ENCODE results near the gene ARL16. TPM values are rescaled to one million over a fixed set of nuclear protein-coding genes. Genes with fewer than 3 reads are reported as not detected.

Gene ARL16
- total and polyA plus RNA-seq, 2 of the 4 experiments (the other 2 are of a cell fraction) = 51.1 to 77.9 TPM

- 0 out of 2 replicates have a peak, but pooled peaks have one; percentile 20 for TF ChIP-seq MXI1 (IDR thresholded peaks at IDR 0.05; ENCODE audit: borderline replicate concordance, low read depth, low read length)
Observed at GRCh38 chr17:81635973-81636504, 47.6 kb downstream of the ARL16 start (continued).

GRCh38 chr17:81635431-81635830 lies 48.2 kb downstream of the ARL16 start:
- no peak overlapping the region for H3K14ac ChIP-seq (replicated peaks; ENCODE audit: low read depth, low read length)
- peaks cover 3 to 32% of the 10 kb centered on the region in 2 experiments; a peak in 3 of 4 replicates for H3K79me1 ChIP-seq (ENCODE audit: low read depth in 1 of 2, low read length in 2 of 2)
- BruUV-seq (replicated peaks) = TSS peak; percentile 67
- in situ Hi-C loops (cut with MboI; ENCODE audit: low sequenced_read_pairs) = no loop called here
- no peak for DNase-seq
- H3K9me3 ChIP-seq (ENCODE audit: control insufficient read depth, insufficient read depth, low read length) = no peaks in the 10 kb centered on the region
- H4K8ac ChIP-seq (ENCODE audit: low read depth in 2 of 2, low read length in 2 of 2) = no peak overlapping the region
- no peak overlapping the region for H2BK120ac ChIP-seq (ENCODE audit: low read depth, low read length)
- no peak overlapping the region for H3K4ac ChIP-seq (ENCODE audit: low read depth, low read length)
- H3K4me1 ChIP-seq (ENCODE audit: control insufficient read depth, insufficient read depth, low read length) = peaks cover 6% of the 10 kb centered on the region
- ATAC-seq (ENCODE audit: low read depth) = no peak
- peaks cover 54% of the 10 kb centered on the region for H4K20me1 ChIP-seq (ENCODE audit: insufficient read depth, low read length)
- ChIA-PET POLR2A (ENCODE audit: unreplicated experiment) (no interaction called here), CTCF (no interaction called here)
- peak overlapping the region; percentile 57; the same call in 1 of the 2 replicates for H3K4me3 ChIP-seq (ENCODE audit: insufficient read depth, low read depth, low read length)
- H2AK9ac ChIP-seq (replicated peaks; ENCODE audit: low read depth, low read length, poor library complexity) = no peak overlapping the region
- H2AK5ac ChIP-seq (ENCODE audit: low read depth, low read length) = no peak overlapping the region
- H2AFZ ChIP-seq (replicated peaks; ENCODE audit: low read length, poor library complexity) = no peak overlapping the region
- no peaks in the 10 kb centered on the region for H3K27me3 ChIP-seq (ENCODE audit: control insufficient read depth, insufficient read depth, low read length)
- H3K56ac ChIP-seq (ENCODE audit: extremely low read depth, insufficient read depth, low read length) = no peak overlapping the region
- H3K23ac ChIP-seq (ENCODE audit: low read depth, low read length) = peak overlapping the region; percentile 15; the same call in 1 of the 2 replicates
- H4K5ac ChIP-seq (ENCODE audit: low read depth, low read length) = no peak overlapping the region
- H4K91ac ChIP-seq (ENCODE audit: insufficient read depth, low read depth, low read length) = no peak overlapping the region
- H3K9ac ChIP-seq (ENCODE audit: low read depth, low read length) = 0 out of 2 replicates have a peak overlapping the region, but pooled peaks have one; percentile 75
- dilution Hi-C loops (cut with HindIII; ENCODE audit: low sequenced_read_pairs, unreplicated experiment) = no loop called here
- H2BK20ac ChIP-seq (ENCODE audit: low read depth, low read length) = no peak overlapping the region
- H2BK15ac ChIP-seq (ENCODE audit: low read depth, low read length) = no peak overlapping the region
- peak overlapping the region; percentile 88 for H3K4me2 ChIP-seq (ENCODE audit: low read depth, low read length)
- no peak overlapping the region for H2BK5ac ChIP-seq (ENCODE audit: low read depth, low read length, poor library complexity, severe bottlenecking)
- intact Hi-C loops (cut with micrococcal nuclease) = no loop called here
- H3K9me1 ChIP-seq (ENCODE audit: insufficient read depth, low read length) = peaks cover 13% of the 10 kb centered on the region
- H3K27ac ChIP-seq (ENCODE audit: insufficient read depth, low read length) = no peak overlapping the region
- 90% methylated on average over 2 of the region's 5 CpGs; no CpG with 5 or more reads in 1 of the 2 experiments for WGBS, 2 experiments (ENCODE audit: extremely low coverage in 2 of 2, insufficient read length in 1 of 2)
- TF ChIP-seq MXI1 (IDR thresholded peaks at IDR 0.05; ENCODE audit: borderline replicate concordance, low read depth, low read length) (no peak), SMC3 (IDR thresholded peaks at IDR 0.05; ENCODE audit: low read depth, low read length) (no peak), POLR2A (IDR thresholded peaks at IDR 0.05; ENCODE audit: low read depth, low read length) (no peak), CHD1 (IDR thresholded peaks at IDR 0.05; ENCODE audit: low read depth, low read length) (no peak), NFE2L2 (IDR thresholded peaks at IDR 0.05; ENCODE audit: low read depth, low read length) (no peak), RCOR1 (IDR thresholded peaks at IDR 0.05; ENCODE audit: insufficient replicate concordance, low read length) (no peak), CTCF (conservative IDR thresholded peaks at IDR 0.05; ENCODE audit: low read depth, low read length) (no peak), CEBPB (IDR thresholded peaks at IDR 0.05; ENCODE audit: low read depth, low read length) (no peak)
- H3K18ac ChIP-seq (ENCODE audit: low read depth, low read length) = no peak overlapping the region
- peaks cover 4% of the 10 kb centered on the region; the same call in 1 of the 2 replicates for H3K36me3 ChIP-seq (ENCODE audit: control insufficient read depth, insufficient read depth, low read length)

All from IMR-90 (cell line).